HCT116 (cell line): ENCODE data around the gene CACNA1C. TPM values are rescaled to one million over a fixed set of nuclear protein-coding genes. Genes with fewer than 3 reads are reported as not detected.

Experiments
- ATAC-seq: fragments of 200-7000 bp; cut with Tn5 transposase; 2 replicates; pipeline ENCODE4 v1.9.1; 2020; ENCODE audit warnings: mild to moderate bottlenecking, moderate library complexity
- BruUV-seq: library from RNA; stranded (reverse); fragments of 400-500 nt; replicated peaks from 2 replicates; lab custom pipeline; 2021; lab: Mats Ljungman, UMichigan
- CTCF ChIA-PET: fragments of 300-600 bp; sonication (Branson Sonifier 250); formaldehyde crosslinking; loops from one replicate; lab custom pipeline; 2021; ENCODE audit warnings: antibody characterized with exemption; lab: Charles Lee
- POLR2A ChIA-PET: fragments of 300-600, 350-600 bp; sonication (Branson Sonifier 250); formaldehyde crosslinking; loops from one replicate; lab custom pipeline; 2021; ENCODE audit warnings: antibody characterized with exemption; lab: Charles Lee
- RAD21 ChIA-PET, 2 experiments: fragments of 300-600 bp; sonication (Branson Sonifier 250); formaldehyde crosslinking; loops; one replicate each; lab custom pipeline; 2023; ENCODE audit warnings: low total read pairs in 2 of 2; ENCODE audit not compliant: uncharacterized antibody in 2 of 2, unreplicated experiment in 2 of 2, low non-redundant PET in 1 of 2; lab: Charles Lee
- DNase-seq: peaks from one replicate; pipeline ENCODE4 v3.0.0-alpha.2; 2010; ENCODE audit warnings: low read depth, low spot score
- H2AFZ ChIP-seq: fragments of 200-600 bp; shearing (Covaris generic), sonication (generic); 2 replicates; pipeline ENCODE4 v1.6.1; 2017; ENCODE audit warnings: low read depth, mixed run types, mixed read lengths, antibody characterized with exemption, low read length; ENCODE audit not compliant: poor library complexity, severe bottlenecking
- H3K27ac ChIP-seq: 2 replicates; pipeline ENCODE4 v1.5.1; 2012; ENCODE audit warnings: low read depth, low read length
- H3K27me3 ChIP-seq: fragments of 200-600 bp; sonication (generic); 2 replicates; pipeline ENCODE4 v1.6.1; 2016; ENCODE audit warnings: mixed run types, low read length, mixed read lengths; ENCODE audit not compliant: insufficient read depth
- H3K36me3 ChIP-seq, 2 experiments: fragments of 200-500 bp in 1 of 2; fragments of 200-600 bp in 1 of 2; sonication (Bioruptor generic) in 1 of 2; sonication (generic) in 1 of 2; 2 replicates each; pipeline versions ENCODE4 v1.5.1 to v1.6.1; 2014 to 2016; ENCODE audit warnings: low read length in 2 of 2, inconsistent platforms in 1 of 2, mixed read lengths in 1 of 2, mixed run types in 1 of 2; ENCODE audit not compliant: insufficient read depth in 2 of 2, control insufficient read depth in 1 of 2
- H3K4me1 ChIP-seq, 2 experiments: fragments of 200-600 bp in 1 of 2; sonication (generic) in 1 of 2; 2 replicates each; pipeline versions ENCODE4 v1.5.1 to v1.6.1; 2012 to 2017; ENCODE audit warnings: low read length in 2 of 2, inconsistent platforms in 1 of 2, mild to moderate bottlenecking in 1 of 2, mixed read lengths in 1 of 2, mixed run types in 1 of 2, moderate library complexity in 1 of 2; ENCODE audit not compliant: insufficient read depth in 2 of 2, control insufficient read depth in 1 of 2
- H3K4me2 ChIP-seq: fragments of 200-600 bp; sonication (generic); 2 replicates; pipeline ENCODE4 v1.6.1; 2017; ENCODE audit warnings: mixed run types, low read length, mixed read lengths
- H3K4me3 ChIP-seq, 2 experiments: fragments of 200-600 bp in 1 of 2; sonication (generic) in 1 of 2; replicated peaks in 1 of 2; 2 replicates each; pipeline ENCODE4 v1.5.1; 2011 to 2016; ENCODE audit warnings: low read length in 2 of 2, control low read depth in 1 of 2, low read depth in 1 of 2, mild to moderate bottlenecking in 1 of 2, mixed read lengths in 1 of 2, mixed run types in 1 of 2
- H3K79me2 ChIP-seq: fragments of 200-600 bp; sonication (generic); 2 replicates; pipeline ENCODE4 v1.6.1; 2017; ENCODE audit warnings: mild to moderate bottlenecking, mixed run types, low read length, moderate library complexity, mixed read lengths; ENCODE audit not compliant: insufficient read depth
- H3K9ac ChIP-seq: fragments of 200-600 bp; sonication (generic); 2 replicates; pipeline ENCODE4 v1.6.1; 2016; ENCODE audit warnings: low read length, mixed read lengths
- H3K9me2 ChIP-seq: fragments of 200-600 bp; sonication (generic), shearing (Covaris generic); 2 replicates; pipeline ENCODE4 v1.6.1; 2017; ENCODE audit warnings: mixed run types, mild to moderate bottlenecking, moderate library complexity; ENCODE audit not compliant: insufficient read depth
- H3K9me3 ChIP-seq, 2 experiments: fragments of 200-500 bp in 1 of 2; fragments of 200-600 bp in 1 of 2; sonication (Bioruptor generic) in 1 of 2; sonication (generic) in 1 of 2; 2 replicates each; pipeline ENCODE4 v1.6.1; 2014 to 2017; ENCODE audit warnings: low read length in 2 of 2, mixed read lengths in 2 of 2, inconsistent platforms in 1 of 2, low read depth in 1 of 2, mild to moderate bottlenecking in 1 of 2, mixed run types in 1 of 2, moderate library complexity in 1 of 2; ENCODE audit not compliant: control insufficient read depth in 1 of 2, insufficient read depth in 1 of 2
- H4K20me1 ChIP-seq: fragments of 200-600 bp; sonication (generic), shearing (Covaris generic); 2 replicates; pipeline ENCODE4 v1.6.1; 2017; ENCODE audit warnings: mixed run types, mild to moderate bottlenecking, moderate library complexity; ENCODE audit not compliant: insufficient read depth
- CBX3 ChIP-seq: IDR thresholded peaks from 2 replicates; pipeline ENCODE4 v1.6.1; 2012; ENCODE audit warnings: low read depth
- CEBPB ChIP-seq: IDR thresholded peaks from 2 replicates; pipeline ENCODE4 v1.6.1; 2012; ENCODE audit warnings: low read depth
- CTCF ChIP-seq, 3 experiments: fragments of 200-600 bp in 1 of 3; sonication (generic) in 1 of 3; IDR thresholded peaks in 2 of 3; conservative IDR thresholded peaks in 1 of 3; 2 replicates each; pipeline ENCODE4 v1.5.1; 2012 to 2017; ENCODE audit warnings: low read depth in 2 of 3, low read length in 2 of 3, antibody characterized with exemption in 1 of 3, borderline replicate concordance in 1 of 3, control low read depth in 1 of 3, mild to moderate bottlenecking in 1 of 3, mixed read lengths in 1 of 3, mixed run types in 1 of 3, moderate library complexity in 1 of 3; ENCODE audit not compliant: insufficient read depth in 1 of 3
- EGR1 ChIP-seq: IDR thresholded peaks from 2 replicates; pipeline ENCODE4 v1.6.1; 2012; ENCODE audit warnings: low read depth
- ELF1 ChIP-seq: IDR thresholded peaks from 2 replicates; pipeline ENCODE4 v1.6.1; 2012; ENCODE audit warnings: low read depth, borderline replicate concordance
- FOSL1 ChIP-seq: IDR thresholded peaks from 2 replicates; pipeline ENCODE4 v1.6.1; 2012; ENCODE audit warnings: low read depth
- JUND ChIP-seq: IDR thresholded peaks from 2 replicates; pipeline ENCODE4 v1.6.1; 2012
- MAX ChIP-seq: IDR thresholded peaks from 2 replicates; pipeline ENCODE4 v1.6.1; 2012
- POLR2A ChIP-seq: IDR thresholded peaks from 2 replicates; pipeline ENCODE4 v1.7.0; 2011; ENCODE audit warnings: borderline replicate concordance; ENCODE audit not compliant: insufficient read depth, insufficient read length; ENCODE audit errors: extremely low read depth
- POLR2AphosphoS5 ChIP-seq: IDR thresholded peaks from 2 replicates; pipeline ENCODE4 v1.6.1; 2011; ENCODE audit warnings: mild to moderate bottlenecking, low read depth, low read length, moderate library complexity
- RAD21 ChIP-seq: IDR thresholded peaks from 2 replicates; pipeline ENCODE4 v1.6.1; 2012; ENCODE audit warnings: low read depth, mild to moderate bottlenecking
- SIN3A ChIP-seq: IDR thresholded peaks from 2 replicates; pipeline ENCODE4 v1.6.1; 2012; ENCODE audit warnings: low read depth
- SP1 ChIP-seq: IDR thresholded peaks from 2 replicates; pipeline ENCODE4 v1.6.1; 2012; ENCODE audit warnings: low read depth
- TCF7L2 ChIP-seq: IDR thresholded peaks from 2 replicates; pipeline ENCODE4 v1.7.0; 2011; ENCODE audit warnings: borderline replicate concordance, inconsistent platforms; ENCODE audit not compliant: insufficient read depth, insufficient read length; ENCODE audit errors: extremely low read depth
- YY1 ChIP-seq: IDR thresholded peaks from 2 replicates; pipeline ENCODE4 v1.6.1; 2011; ENCODE audit warnings: low read length, low read depth, moderate library complexity, mild to moderate bottlenecking; ENCODE audit not compliant: insufficient replicate concordance; ENCODE audit errors: extremely low read depth
- ZBTB33 ChIP-seq: IDR thresholded peaks from 2 replicates; pipeline ENCODE4 v1.6.1; 2011; ENCODE audit warnings: mild to moderate bottlenecking, low read length, moderate library complexity; ENCODE audit not compliant: insufficient replicate concordance; ENCODE audit errors: extremely low read depth
- ZFX ChIP-seq: fragments of 450-650 bp; IDR thresholded peaks from 2 replicates; pipeline ENCODE4 v1.6.1; 2017
- ZNF274 ChIP-seq: fragments of 200-500 bp; sonication (Bioruptor generic); IDR thresholded peaks from 2 replicates; pipeline ENCODE4 v1.6.1; 2014; ENCODE audit warnings: mild to moderate bottlenecking, low read depth, low read length, inconsistent platforms
- intact Hi-C: fragments of 100-400 bp; cut with micrococcal nuclease; formaldehyde crosslinking; loops from 2 replicates; pipeline ENCODE4 v1.10.0; 2022
- total RNA-seq: library from RNA; stranded (reverse); gene quantifications from one replicate; pipeline ENCODE4 v1.2.1, GENCODE V29; 2021; ENCODE audit not compliant: unreplicated experiment
- TF ChIP-seq, protein P1 (sequence below): IDR thresholded peaks from 2 replicates; pipeline ENCODE4 v1.6.1; 2012

CACNA1C gene
- total RNA-seq, 1 experiment from 2014 or later: 0.05 TPM

DNA sequence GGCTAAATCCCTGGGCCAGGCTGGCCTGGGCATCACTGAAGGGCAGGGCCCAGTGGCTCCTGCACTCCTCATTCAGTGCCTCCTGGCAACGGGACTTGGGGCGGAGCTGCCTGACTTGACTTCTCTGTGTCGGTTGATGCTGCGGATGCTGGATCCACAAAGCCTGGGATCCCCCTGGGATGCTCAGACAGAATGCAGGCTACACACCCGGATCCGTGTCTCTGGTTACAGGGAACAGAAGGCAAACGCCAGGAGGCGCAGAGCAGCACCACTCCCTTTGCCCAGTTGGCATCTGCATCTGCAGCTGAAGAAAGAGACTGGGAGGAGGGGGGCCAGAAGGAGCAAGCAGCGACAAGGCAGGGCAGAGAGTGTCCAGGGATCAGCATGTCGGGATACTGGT lies 587.5 kb downstream of the CACNA1C start (continued):
- TF ChIP-seq MAX: no peak; the same call in 1 of the 2 replicates
- TF ChIP-seq ZFX: no peak
- TF ChIP-seq CEBPB: no peak

DNA sequence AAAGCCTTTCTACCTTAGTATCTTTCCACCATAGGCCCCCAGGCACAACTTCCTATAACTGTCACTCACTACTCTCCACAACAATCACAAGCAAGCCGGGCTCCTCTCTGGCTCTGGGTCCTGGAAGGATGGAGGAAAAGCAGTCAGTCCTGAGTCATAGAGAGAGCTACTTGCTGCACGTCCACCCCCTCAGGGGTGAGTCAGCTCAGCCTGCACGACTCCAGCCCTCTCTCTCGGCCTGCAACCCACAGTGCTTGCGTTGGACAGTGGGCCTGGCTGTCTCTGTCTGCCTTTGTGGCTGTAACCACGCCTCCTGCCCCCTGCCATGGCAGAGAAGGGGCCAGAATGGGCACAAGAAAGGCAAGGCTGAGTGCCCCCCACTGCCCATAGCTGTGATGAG lies 587.9 kb downstream of the CACNA1C start:
- ChIA-PET POLR2A (interaction anchor here (1.0 to 1.9 kb wide), 4 partner anchors 9 to 19 kb away, joined by 3 to 6 read pairs (median 4); no protein-coding TSS in a partner anchor), CTCF (interaction anchor here (0.9 to 1.9 kb wide), 14 partner anchors 9 to 586 kb away, joined by 3 to 13 read pairs (median 4); no protein-coding TSS in a partner anchor)
- intact Hi-C loops: no loop called here

More for the DNA sequence above, 587.9 kb downstream of the CACNA1C start:
- Histone ChIP-seq H3K4me3 (peak overlapping the region; percentile 22 to 45), H3K27me3 (no peaks in the 10 kb centered on the region), H2AFZ (peak overlapping the region; percentile 85), H3K4me1 (peaks cover 22 to 35% of the 10 kb centered on the region in 2 experiments), H3K27ac (peak overlapping the region; percentile 81), H3K36me3 (no peaks in the 10 kb centered on the region), H3K79me2 (no peaks in the 10 kb centered on the region), H3K9me2 (no peaks in the 10 kb centered on the region), H3K9ac (peak overlapping the region; percentile 44), H3K9me3 (no peaks in the 10 kb centered on the region), H3K4me2 (peak overlapping the region; percentile 76), H4K20me1 (no peaks in the 10 kb centered on the region)
- BruUV-seq: no TSS peak
- RAD21 ChIA-PET: interaction anchor here in 1 of 2 experiments (1.4 kb wide), 1 partner anchor 12 kb away, joined by 4 read pairs; no protein-coding TSS in a partner anchor
- no peak for TF ChIP-seq ZNF274
- TF ChIP-seq CBX3: peak; percentile 70
- TF ChIP-seq, protein P1, sequence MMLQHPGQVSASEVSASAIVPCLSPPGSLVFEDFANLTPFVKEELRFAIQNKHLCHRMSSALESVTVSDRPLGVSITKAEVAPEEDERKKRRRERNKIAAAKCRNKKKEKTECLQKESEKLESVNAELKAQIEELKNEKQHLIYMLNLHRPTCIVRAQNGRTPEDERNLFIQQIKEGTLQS: no peak
- no peak for TF ChIP-seq POLR2A
- TF ChIP-seq POLR2AphosphoS5: peak; percentile 61
- TF ChIP-seq ELF1: no peak
- TF ChIP-seq TCF7L2: no peak
- peak; percentile 14; the same call in 1 of the 2 replicates for TF ChIP-seq SIN3A
- 0 out of 2 replicates have a peak, but pooled peaks have one; percentile 20 for TF ChIP-seq ZFX
- TF ChIP-seq CTCF (IDR thresholded peaks at IDR 0.05 in 2 of 3, conservative IDR thresholded peaks at IDR 0.05 in 1 of 3; ENCODE audit: borderline replicate concordance in 1 of 3, insufficient read depth in 1 of 3, low read depth in 2 of 3, low read length in 2 of 3): no peak
- TF ChIP-seq RAD21: no peak
- peak; percentile 78 for TF ChIP-seq JUND
- TF ChIP-seq CEBPB: no peak
- TF ChIP-seq SP1: peak; percentile 73
- no peak for TF ChIP-seq YY1
- no peak for TF ChIP-seq ZBTB33
- peak; percentile 88 for TF ChIP-seq FOSL1
- peak; percentile 97 for TF ChIP-seq EGR1
- TF ChIP-seq MAX: peak; percentile 60; the same call in 1 of the 2 replicates
- DNase-seq (peak; percentile 81), ATAC-seq (peak; percentile 95)
